Activated CD4-positive, CD25-positive, alpha-beta regulatory T cell treated with anti-CD3 and anti-CD28 coated beads, Interleukin-2, amount 50 U/mL, for 16 hours (primary cell): ENCODE results near the gene ALKBH7.
"Not testable (repeated sequence)": the region's sequence is repeated elsewhere in the genome, so short reads cannot be mapped to it uniquely, and the experiment has no call there.

Experiments used
- DNase-seq: peaks from one replicate; pipeline ENCODE4 v3.0.0-alpha.2; 2020; ENCODE audit warnings: low read depth, low spot score

The ALKBH7 gene

DNA sequence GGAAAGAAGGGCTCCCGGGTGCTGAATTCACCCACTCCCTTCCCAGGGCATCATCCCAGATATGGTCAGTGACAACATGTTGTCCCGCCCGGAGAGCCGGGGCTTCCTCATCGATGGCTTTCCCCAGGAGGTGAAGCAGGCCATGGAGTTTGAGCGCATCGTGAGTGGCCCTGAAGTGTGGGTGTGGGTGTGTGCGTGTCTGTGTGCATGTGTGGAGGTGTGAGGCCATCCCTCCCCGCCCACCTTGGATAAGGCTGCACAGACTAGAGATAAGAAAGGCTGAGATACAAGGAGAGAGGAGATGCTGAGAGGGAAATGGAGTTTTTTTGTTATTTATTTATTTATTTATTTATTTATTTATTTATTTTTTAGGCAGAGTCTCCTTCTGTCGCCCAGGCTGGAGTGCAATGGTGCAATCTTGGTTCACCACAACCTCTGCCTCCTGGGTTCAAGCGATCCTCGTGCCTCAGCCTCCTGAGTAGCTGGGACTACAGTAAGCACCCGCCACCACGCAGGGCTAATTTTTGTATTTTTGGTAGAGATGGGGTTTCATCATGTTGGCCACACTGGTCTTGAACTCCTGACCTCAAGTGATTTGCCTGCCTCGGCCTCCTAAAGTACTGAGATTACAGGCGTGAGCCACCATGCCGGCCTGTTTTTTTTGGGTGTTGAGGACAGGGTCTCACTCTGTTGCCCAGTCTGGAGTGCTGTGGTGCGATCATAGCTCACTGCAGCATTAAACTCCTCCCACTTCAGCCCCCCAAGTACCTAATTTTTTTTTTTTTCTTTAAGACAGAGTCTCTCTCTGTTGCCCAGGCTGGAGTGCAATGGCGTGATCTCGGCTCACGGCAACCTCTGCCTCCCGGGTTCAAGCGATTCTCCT, 27.7 kb downstream of the ALKBH7 start:
- not testable (repeated sequence) for DNase-seq

DNA sequence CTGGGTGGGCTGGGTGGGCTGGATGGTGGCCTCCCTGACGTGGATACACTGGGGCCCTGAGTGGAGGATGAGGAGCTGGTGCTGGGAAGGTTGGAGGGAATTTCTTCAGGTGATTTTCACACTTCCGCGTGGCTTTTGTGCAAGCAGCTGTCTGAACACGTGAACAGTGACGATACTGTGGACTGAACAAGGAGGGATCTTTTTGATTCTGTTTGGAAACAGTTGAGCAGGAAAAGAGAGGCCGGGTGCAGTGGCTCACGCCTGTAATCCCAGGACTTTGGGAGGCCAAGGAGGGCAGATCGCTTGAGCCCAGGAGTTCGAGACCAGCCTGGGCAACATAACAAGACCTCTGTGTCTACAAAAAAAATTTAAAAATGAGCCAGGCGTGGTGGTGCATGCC, 29.5 kb downstream of the ALKBH7 start:
- DNase-seq: no peak

DNA sequence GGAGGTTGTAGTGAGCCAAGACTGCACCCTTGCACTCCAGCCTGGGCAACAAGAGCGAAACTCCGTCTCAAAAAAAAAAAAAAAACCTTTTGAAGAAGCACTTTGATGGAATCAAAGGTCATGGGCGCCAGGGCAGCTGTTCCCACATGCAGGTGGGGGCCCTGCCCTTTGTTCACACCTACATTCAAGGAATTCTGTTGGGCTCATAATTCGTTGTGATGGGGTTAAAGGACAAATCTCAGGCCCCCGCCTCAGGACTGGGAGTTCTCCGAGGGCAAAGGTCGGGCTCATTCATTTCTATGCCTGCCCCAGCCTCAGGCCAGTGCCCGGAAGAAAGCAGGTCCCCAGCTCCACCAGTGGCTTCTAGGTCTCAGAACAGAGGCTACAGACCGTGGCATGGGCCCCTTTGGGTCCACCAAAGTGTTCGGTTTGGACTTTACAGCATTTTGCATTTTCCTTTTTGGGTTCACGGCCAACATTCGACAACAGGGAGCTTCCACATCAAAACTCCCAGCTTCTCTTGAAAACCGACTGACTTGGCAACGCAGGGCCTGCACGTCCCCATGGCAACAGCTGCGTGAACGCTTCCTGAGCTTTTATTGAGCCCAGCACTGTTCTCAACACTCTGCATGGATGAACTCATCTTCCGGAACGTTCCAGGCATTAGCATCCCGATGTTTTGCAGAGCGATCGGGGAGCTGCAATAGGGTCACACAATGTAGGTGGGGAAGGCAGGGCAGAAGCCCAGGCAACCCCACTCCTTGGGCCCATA, 30.4 kb downstream of the ALKBH7 start:
- no peak for DNase-seq

DNA sequence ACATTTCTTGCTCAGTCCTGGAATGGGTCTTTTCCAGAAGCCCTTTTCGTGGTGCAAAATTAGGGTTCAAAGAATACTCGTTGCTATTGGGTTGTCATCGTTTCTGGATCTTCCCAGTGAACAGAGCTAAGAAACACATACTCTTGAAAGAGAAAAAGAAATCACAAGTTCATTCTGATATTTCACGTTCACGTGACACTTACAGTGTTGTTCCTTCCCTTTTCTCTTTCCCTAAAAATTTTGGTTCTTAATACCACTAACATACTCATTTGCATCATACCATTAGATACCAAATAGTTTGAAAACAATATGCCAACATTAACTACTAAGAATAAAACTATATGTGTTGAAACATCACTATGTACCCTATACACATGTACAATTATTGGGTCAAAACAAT, 33.8 kb downstream of the ALKBH7 start:
- DNase-seq: no peak

DNA sequence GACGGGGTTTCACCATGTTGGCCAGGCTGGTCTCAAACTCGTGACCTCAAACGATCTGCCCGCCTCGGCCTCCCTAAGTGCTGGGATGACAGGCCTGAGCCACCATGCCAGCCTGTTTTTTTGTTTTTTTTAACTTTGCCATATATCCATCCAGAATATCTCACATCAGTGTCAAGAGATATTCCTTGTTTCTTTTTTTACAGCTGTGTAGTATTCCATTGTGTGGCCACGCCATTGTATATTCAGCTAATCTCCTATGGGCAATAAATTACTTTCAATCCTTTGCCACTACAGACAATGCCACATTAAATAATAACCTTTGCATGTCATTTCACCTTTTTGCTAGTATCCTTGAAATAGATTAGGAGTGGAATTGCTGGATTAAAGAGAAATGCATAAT, 36.8 kb downstream of the ALKBH7 start:
- DNase-seq: no peak

DNA sequence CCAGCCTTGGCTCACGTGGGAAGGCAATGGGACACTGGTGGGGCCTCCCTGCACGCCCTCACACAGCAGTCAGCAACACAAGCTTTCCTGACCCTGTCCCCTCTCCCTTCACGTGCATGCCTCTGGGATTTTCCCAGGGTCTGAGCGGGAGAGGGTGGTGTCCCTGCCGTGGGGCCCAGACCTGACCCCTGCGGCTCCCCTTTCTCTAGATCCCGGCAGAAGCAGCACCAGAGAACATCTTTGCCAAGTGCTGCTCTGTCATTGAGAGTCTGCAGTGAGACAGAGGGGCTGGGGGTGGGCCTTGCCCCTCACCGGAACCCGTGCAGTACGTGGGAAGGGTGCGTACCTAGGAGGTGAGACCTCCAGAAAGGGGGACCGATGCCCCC, 39.5 kb downstream of the ALKBH7 start:
- no peak for DNase-seq

DNA sequence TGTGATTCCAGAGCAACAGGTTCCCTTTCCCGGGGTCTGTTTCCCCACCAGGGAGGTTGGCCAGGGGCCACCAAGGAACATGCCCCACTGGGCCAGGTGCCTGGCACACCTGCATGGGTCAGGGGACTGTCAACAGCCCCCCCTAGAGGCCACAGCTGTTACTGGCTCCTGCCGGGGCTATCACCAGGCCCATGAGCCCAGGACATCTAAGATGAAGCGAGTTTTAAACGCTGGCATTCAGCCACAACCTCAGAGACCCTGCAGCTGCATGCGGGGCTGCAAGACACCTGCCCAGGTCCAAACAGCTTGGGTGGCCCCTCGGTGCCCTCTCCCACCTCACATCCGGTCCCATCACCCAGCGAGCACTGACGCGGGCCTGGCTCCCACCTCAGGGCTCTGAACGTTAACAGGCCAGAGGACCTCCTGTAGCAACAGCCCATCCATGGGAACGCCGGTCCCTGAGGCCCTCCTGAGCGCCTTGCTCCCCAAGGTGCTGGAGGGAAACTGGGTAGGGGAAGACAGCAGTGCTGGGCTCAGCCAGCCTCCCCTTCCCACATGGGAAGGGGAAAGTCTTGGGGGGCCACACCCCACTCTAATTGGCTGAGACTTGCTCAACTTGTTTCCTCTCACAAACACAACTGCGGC, 40.0 kb downstream of the ALKBH7 start:
- DNase-seq: no peak

DNA sequence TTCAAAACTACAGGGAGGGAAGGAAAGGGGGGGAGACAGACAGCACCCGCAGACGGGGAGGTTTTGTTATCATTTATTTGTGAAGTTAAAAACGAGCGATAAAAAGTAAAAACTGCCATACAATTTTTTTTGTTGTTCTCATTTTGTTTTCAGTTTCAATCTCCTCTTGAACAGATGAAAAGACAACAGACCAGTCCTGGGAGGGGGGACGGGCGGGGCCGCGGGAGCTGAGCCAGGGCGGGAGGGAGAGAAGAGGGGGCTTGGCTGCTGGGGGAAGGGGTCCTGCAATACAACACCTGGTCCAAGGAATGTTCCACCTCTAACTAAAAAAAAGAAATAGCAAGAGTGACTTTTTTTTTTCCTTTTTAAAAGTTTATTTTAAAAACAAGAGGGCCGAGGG, 40.7 kb downstream of the ALKBH7 start:
- no peak for DNase-seq

DNA sequence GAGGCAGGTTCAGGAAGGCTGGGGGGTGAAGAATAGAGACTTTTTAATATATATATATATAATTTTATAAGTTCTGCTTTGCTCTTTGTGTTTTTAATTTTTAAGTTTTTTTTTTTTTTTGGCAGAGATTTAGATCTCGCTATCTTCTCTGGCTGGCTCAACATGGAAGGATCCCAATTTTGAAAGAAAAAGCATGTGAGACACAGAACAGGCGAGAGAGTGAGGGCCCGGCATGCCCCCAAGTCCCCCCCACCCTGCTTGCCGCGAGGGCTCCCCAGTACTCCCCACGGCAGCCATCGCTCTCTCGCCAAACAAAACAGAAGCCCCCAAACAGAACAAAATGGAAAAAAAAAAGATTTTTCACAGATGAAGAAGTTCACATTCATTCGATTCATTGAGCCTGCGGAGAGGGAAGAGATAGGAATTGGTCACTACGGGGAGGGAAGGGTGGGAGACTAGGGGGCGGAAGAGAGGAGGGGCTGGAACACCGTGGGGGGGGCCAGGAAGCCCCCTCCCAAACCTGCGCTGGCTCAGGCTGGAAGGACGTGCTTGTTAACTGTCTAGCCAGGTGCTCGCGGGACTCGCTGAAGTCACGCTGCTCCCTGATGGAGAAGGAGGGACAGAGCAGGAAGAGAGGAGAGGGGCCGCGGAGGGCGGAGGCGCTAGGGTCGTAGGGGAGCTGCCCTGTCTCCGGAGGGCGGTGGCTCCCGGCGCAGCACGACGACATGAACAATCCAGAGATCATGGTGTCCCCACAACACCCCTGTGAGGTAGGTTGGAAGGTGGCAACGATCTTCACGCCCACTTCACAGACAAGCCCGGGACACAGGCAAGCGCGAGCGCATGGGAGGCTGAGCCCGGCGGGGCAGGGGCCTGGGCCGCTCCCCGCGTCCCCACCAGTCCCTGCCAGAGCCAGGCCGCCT, 41.4 kb downstream of the ALKBH7 start:
- no peak for DNase-seq

DNA sequence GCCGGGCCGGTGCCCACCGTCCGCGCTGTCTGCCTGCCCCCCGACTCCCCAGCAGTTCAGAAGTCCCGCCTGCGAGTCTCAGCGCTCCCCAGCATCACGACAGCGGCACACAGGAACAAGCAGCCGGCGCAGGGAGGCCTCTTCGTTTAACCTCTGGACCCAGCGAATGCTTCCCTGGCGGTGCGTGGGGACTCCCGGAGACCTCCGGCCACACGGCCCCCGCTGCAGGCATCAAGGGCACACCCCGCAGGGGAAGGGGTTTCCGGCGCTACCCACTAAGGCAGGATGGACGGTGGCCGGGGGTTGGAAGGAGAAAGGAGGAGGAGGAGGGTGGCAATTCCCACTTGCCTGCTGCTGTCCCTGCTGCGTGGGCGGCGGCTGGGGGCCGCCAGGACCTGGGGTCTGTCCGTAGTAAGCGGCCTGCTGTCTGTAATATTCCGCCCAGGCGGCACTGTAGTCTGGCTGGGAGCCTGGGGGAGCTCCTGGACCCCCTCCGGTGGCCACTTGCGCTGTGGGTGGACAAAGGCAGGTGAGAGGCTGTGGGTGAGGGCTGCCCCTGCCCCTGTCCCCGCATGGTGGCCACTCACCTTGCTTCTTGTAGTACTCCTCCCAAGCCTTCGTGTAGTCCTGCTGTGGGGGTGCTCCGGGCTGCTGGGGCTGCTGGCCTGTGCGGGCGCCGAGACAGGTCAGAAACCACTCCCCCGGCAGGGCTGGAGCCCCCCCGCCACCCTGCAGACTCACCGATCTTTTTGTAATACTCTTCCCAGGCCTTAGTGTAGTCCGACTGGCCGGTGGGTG, 42.4 kb downstream of the ALKBH7 start:
- no peak for DNase-seq

DNA sequence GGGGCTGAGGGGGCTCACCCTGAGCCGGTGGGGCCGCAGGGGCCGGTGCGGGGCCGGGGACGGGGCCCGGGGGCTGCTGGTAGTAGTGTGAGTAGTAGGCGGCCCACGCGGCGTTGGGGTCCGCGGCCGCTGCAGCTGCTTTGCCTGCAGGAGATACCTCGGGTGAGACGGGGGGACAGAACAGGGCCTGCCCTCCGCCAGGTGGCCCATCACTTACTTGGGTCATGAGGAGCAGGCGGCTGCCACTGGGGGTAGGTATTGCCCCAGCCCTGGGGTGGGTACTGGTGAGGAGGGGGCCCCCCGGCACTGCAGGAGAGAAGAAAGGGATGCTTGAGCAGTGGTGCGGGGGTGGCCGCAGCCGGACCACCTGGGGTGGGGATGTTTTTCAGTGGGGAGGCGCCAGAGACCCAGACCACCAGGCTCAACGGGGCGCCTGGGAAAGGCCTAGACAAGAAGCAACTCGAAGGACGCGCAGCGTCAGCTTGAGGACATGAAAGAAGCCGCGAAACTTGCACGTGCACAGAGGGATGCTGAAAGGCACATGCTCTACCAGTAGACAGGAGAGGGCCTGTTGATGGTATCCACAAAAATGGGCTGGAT, 43.1 kb downstream of the ALKBH7 start:
- no peak for DNase-seq

DNA sequence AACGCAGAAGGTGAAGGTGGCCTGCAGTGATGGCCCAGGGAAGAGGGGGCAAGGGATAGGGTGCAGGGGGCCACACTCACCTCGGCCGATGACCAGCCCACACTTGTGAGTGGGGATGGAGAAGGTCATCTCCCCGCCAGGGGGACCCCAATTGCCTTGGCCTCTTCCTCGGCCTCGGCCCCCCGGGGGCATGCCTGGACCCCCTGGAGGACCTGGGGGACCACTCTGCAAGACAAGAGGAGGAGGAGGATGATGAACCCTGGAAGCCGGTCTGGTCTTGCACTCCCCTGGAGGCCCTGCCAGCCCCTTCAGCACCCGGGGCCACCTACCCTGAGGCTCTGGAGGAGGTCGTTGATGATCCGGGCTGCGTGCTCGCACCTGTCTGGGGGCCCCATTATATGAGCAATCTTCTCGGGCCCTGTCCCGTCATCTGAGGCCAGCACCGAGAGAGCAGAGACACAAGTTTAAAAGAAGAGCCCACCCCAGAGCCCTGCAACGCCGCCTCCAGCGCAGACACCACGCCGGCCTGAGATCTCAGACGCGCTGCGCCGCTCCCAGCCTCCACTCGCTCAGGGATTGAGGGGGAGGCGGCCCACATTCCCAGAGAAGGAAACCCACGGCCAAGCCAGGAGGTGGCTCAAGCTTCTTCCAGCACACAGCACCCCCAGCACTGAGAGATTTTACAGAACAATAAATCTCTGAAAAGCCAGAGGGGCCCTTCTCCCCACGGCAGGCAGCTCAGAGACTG, 44.2 kb downstream of the ALKBH7 start:
- DNase-seq: no peak

DNA sequence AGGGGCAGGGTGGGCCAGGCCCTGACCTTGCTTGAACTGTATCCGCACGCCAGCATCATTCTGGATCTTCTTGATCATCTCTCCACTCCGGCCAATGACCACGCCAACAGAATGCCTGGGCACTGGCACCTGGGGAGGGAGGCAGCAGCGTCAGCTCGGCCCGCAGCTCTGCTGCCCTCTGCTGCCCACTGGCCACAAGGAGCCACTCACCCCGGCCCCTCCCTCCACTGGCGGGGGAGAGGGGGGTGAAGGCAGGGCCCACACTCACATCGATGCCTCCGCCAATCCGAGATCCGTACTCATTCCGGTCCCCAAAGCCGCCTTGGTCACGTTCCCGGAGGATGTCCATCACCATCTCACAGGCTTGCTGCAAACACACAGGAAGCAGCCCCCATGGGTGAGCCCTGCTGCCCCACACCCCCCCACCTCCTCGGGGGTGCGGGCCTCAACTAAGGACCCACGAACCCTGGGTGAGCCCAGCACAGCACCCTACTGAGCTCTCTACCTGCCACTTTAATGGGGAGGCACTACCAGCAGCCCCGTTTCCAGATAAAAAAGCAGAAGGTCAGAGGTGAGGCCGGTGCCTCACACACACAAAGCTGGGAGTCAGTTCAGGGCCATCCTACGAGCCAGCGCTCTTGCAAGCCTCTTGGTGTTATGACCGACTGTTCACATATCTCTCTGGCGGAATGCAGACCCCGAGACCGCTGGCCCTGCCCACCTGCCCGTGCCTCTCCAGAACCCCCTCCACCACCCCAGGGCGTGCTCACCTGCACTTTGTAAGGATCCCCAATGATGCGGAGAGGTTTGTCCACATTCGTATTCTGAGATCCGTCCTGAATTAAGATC, 45.3 kb downstream of the ALKBH7 start:
- DNase-seq: no peak

DNA sequence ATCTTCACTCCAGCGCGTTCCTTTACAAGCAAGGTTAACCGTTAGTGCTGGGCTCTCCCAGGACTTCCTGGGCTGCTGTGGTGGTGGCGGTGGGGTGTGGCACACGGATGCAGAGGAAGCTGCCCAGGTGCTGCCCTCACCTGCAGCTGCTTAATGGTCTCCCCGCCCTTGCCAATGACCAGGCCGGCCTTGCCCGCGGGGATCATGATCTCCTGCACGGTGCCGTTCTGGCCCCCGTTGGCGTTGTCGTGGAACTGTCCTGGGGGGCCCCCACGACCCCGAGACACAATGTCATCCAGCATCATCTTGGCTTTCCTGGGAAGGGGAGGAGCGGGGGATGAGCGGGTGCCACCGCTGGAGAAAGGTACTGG, 46.0 kb downstream of the ALKBH7 start:
- DNase-seq: no peak

DNA sequence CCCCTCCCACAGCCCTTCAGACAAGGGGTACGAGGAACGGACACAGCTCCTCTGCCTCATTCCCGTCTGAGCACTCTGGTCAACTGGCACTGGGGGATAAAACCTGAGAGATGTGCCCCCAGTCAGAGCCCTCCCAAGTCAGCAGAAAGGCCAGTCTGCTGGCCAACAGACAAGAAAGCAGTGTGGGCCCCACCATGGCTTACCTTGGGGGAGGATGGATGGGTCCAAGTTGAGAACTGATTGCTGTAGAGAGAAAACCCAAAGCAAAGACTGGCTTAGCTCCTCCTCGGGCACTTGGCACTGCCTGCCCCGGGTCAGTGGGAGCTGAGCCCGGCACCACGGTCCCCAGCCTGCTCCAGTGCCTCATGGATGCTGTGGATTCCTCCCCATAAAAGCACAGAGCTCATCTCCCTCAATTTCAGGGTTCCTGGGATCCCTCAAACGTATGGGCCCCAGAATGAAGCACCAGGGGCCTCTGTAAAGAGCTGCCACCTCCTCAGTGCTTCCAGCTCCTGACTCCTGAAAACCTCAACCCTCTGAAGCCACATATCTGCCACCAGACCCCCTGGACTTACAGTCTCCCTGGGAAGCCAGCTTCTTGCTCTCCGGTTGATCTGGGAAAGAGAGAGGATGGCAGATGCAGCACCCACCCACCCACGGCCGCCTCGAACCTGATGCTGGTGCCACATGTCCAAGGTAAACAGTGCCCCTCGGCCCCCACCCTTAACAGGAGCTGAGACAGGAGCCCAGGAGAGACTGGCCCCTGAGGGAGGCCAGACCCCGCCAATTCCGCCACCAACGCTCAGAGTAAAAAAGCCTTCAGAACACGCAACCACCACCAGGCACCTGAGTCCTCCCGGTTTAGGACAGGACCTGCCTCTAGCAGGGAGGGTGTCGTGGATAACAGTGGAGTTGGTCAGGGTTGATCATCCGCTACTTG, 48.8 kb downstream of the ALKBH7 start:
- DNase-seq: no peak

DNA sequence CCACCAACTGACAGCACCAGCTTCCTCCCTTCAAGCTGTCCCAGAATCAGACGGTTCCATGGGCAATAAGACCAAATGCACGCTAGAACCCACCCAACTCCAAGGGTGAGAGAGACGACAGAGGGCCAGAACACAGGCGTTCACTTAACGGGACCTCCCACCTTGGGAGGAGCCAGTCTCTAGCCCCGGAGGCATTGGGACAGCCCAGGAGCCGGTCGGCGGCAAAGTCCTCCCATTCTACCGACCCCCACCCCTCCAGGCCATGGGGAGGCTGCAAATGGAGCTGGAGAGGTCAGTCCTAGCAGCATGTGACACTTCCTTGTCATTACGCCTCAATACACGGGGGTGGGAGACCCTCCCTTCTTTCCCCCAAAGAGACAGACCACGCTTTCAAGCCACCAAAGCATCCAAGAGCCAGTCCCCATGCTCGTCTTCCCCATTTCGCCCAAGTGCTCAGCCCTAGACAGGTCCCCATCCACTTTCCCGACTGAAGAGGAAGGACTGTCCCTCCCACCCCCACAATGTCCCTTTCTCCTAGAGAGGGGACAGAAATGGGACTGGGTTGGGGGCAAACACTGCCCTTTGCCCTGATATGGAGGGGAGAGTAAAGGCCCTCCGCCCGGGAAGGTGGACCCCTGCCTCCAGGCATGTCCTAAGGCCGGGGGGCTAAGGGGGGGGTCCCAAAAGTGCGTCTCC, 51.1 kb downstream of the ALKBH7 start:
- DNase-seq: no peak
